Kidney (tissue), 14 donors: ENCODE results near the gene AUTS2. TPM values are rescaled to one million over a fixed set of nuclear protein-coding genes. Genes with fewer than 3 reads are reported as not detected.

Experiments used
- DNase-seq, 5 donors: peaks; one replicate each; pipeline ENCODE4 v3.0.0-alpha.2; 2013 to 2020
- FAIRE-seq: peaks from 2 replicates; lab custom pipeline; 2012; peaks lifted over from hg19 to GRCh38; lab: Jason Lieb, UNC
- H3K27ac ChIP-seq, 2 donors: one replicate each; pipeline ENCODE4 v1.7.0; 2013; ENCODE audit warnings: low read depth in 2 of 2, low read length in 2 of 2, inconsistent platforms in 1 of 2
- H3K27me3 ChIP-seq: one replicate; pipeline ENCODE4 v1.7.1; 2013; ENCODE audit warnings: low read length, inconsistent platforms; ENCODE audit not compliant: control insufficient read depth, insufficient read depth
- H3K36me3 ChIP-seq, 3 donors: one replicate each; pipeline versions ENCODE4 v1.7.0 to v1.7.1; 2013; ENCODE audit warnings: low read length in 3 of 3, control low read depth in 1 of 3, inconsistent platforms in 1 of 3; ENCODE audit not compliant: insufficient read depth in 3 of 3, control insufficient read depth in 2 of 3
- H3K4me1 ChIP-seq, 3 donors: one replicate each; pipeline versions ENCODE4 v1.7.0 to v1.7.1; 2013; ENCODE audit warnings: low read length in 3 of 3, inconsistent platforms in 1 of 3, low read depth in 1 of 3; ENCODE audit not compliant: control insufficient read depth in 2 of 3, insufficient read depth in 2 of 3
- H3K4me3 ChIP-seq, 3 donors: one replicate each; pipeline versions ENCODE4 v1.7.0 to v1.8.1; 2013; ENCODE audit warnings: low read length in 3 of 3, control low read depth in 1 of 3, inconsistent platforms in 1 of 3
- H3K9ac ChIP-seq, 3 donors: one replicate each; pipeline versions ENCODE4 v1.7.0 to v1.7.1; 2013; ENCODE audit warnings: low read length in 3 of 3, control low read depth in 1 of 3, inconsistent platforms in 1 of 3
- H3K9me3 ChIP-seq, 3 donors: one replicate each; pipeline versions ENCODE4 v1.7.0 to v1.7.1; 2013; ENCODE audit warnings: low read length in 3 of 3, control low read depth in 1 of 3, inconsistent platforms in 1 of 3; ENCODE audit not compliant: control insufficient read depth in 2 of 3, insufficient read depth in 1 of 3
- intact Hi-C: fragments of 100-400 bp; cut with DNase I; formaldehyde crosslinking; loops from one replicate; pipeline ENCODE4 v1.11.1; 2022
- polyA plus RNA-seq: library from polyadenylated mRNA; stranded (reverse); fragments of 350-450 nt; fragmentation: Illumina TruSeq; extraction: RNeasy Lipid Tissue Mini Kit (QIAGEN cat#74804); gene quantifications from one replicate; pipeline ENCODE4 v1.2.3, GENCODE V29; 2014; ENCODE audit warnings: low read depth, low replicate concordance; ENCODE audit not compliant: insufficient read depth
- total RNA-seq: library from RNA; stranded (reverse); fragmentation: NEBNext Ultra II Directional; extraction: Animal tissue kit (Norgen Biotek cat#: 25700); gene quantifications from one replicate; pipeline ENCODE4 v1.2.1, GENCODE V29; 2021
- TF ChIP-seq, protein P1 (sequence below): IDR thresholded peaks from 3 replicates; pipeline ENCODE4 v1.5.1; 2012; ENCODE audit warnings: mild to moderate bottlenecking, moderate library complexity, borderline replicate concordance; ENCODE audit not compliant: insufficient read depth; ENCODE audit errors: extremely low read depth
- donor health status: control.
- donor health status: control.
- donor health status: control.
- donor health status: control.
- donor health status: control.
- donor health status: DM: yes; HTN: yes; CAD: no.
- donor health status: Normal renal cell carcinoma (clear cell type).

The AUTS2 gene
- total and polyA plus RNA-seq, 2 donors from 2014 or later = 5.2 to 33.8 TPM

DNA sequence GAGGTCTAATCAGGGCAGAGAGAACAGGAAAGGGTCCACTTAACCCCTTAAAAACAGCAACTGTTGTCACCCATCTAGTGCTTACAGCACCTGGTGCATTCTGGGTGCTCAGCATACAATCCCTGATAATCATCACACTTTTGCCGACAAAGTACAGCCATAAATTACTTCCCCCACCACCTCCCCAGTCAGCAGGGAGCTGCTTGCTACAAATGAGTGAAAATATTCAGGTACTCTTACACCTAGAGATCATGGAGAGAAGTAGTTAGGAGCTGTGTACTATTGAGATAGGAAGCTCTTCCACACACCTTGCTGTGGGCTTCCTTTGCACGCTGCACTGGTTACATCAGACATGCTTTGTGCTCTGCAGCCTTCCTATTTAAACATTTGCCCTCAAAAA, 810.2 kb downstream of the AUTS2 start:
- intact Hi-C loops = no loop called here
- FAIRE-seq (no peak), DNase-seq (no peak)
- Histone ChIP-seq H3K27me3 (no peaks in the 10 kb centered on the region), H3K4me3 (no peak overlapping the region), H3K36me3 (no peaks in the 10 kb centered on the region), H3K9ac (no peak overlapping the region), H3K9me3 (no peaks in the 10 kb centered on the region), H3K27ac (no peak overlapping the region), H3K4me1 (no peaks in the 10 kb centered on the region)
- TF ChIP-seq, protein P1, sequence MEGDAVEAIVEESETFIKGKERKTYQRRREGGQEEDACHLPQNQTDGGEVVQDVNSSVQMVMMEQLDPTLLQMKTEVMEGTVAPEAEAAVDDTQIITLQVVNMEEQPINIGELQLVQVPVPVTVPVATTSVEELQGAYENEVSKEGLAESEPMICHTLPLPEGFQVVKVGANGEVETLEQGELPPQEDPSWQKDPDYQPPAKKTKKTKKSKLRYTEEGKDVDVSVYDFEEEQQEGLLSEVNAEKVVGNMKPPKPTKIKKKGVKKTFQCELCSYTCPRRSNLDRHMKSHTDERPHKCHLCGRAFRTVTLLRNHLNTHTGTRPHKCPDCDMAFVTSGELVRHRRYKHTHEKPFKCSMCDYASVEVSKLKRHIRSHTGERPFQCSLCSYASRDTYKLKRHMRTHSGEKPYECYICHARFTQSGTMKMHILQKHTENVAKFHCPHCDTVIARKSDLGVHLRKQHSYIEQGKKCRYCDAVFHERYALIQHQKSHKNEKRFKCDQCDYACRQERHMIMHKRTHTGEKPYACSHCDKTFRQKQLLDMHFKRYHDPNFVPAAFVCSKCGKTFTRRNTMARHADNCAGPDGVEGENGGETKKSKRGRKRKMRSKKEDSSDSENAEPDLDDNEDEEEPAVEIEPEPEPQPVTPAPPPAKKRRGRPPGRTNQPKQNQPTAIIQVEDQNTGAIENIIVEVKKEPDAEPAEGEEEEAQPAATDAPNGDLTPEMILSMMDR = no peak

DNA sequence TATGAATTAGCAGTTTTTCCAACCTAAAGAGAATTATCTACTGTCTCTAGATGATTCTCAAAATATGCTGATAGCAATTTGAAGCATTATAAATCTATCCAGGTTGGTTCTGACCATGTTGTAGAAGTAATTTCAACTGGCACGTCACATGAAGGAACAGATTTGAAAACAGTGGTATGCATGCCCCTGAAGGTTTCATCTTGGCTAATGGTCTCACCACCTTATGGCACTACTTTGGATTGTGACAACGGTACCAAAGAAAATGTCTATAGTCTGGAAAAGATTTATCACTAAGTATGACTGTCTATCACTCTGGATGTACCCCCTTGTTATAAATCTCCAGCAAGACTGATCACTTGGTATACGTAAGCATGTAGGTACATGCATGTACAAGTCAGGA, 810.6 kb downstream of the AUTS2 start:
- intact Hi-C loops = no loop called here
- TF ChIP-seq, protein P1 = no peak

DNA sequence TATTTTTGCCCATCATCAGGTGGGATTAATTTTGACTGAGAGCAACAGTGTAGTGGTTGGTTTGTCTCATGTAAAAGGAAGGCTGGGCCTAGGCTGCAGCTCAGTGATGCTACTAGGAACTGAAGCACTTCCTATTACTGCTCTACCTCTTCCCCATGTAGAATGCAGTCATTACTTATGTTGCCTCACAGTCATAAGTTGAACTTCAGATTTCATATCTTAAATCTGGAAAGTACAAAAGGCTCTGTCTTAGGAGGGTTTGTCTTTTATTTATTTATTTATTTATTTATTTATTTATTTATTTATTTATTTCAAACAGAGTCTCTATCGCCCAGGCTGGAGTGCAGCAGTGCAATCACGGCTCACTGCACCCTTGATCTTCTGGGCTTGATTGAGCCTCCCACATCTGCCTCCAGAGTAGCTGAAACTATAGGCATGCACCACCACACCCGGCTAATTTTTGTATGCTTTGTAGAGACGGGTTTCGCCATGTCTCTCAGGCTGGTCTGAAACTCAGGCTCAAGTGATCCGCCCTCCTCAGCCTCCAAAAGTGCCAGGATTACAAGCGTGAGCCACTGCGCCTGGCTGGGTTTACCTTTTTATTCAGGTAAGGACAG, 812.0 kb downstream of the AUTS2 start:
- no peak overlapping the region for H3K27ac ChIP-seq
- no peak overlapping the region for H3K4me3 ChIP-seq
- TF ChIP-seq, protein P1 = no peak
- no peaks in the 10 kb centered on the region for H3K4me1 ChIP-seq
- DNase-seq (peak in 1 of 5 donors; percentile 17), FAIRE-seq (no peak)
- no peak overlapping the region for H3K9ac ChIP-seq
- no peaks in the 10 kb centered on the region for H3K36me3 ChIP-seq
- H3K9me3 ChIP-seq = no peaks in the 10 kb centered on the region
- intact Hi-C loops = no loop called here
- H3K27me3 ChIP-seq = no peaks in the 10 kb centered on the region

More for the DNA sequence above, 810.6 kb downstream of the AUTS2 start:
- no peak for FAIRE-seq
- DNase-seq = no peak
- H3K36me3 ChIP-seq = no peaks in the 10 kb centered on the region
- no peaks in the 10 kb centered on the region for H3K4me1 ChIP-seq
- H3K27me3 ChIP-seq = no peaks in the 10 kb centered on the region
- no peak overlapping the region for H3K27ac ChIP-seq
- no peak overlapping the region for H3K4me3 ChIP-seq
- no peaks in the 10 kb centered on the region for H3K9me3 ChIP-seq
- H3K9ac ChIP-seq = no peak overlapping the region

DNA sequence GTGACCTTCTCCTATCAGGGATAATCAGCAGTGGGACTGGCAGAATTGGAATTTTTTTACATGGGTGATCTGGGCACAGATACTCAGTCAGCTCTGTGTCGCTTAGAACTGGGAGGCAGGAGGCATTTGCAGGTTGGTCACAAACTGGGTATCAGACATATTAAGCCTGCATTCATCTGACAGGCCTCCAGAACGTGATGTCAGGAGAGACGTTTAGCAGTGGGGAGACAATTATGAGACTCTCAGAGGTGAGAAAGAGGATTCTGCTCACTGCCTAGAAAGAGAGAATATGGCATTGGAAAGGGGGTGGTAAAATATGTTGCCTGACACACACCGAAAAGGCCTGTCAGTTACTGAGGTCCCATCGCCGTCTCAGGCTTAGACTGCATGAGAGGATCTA, 816.1 kb downstream of the AUTS2 start:
- Histone ChIP-seq H3K27ac (no peak overlapping the region), H3K4me3 (no peak overlapping the region), H3K9me3 (no peaks in the 10 kb centered on the region), H3K27me3 (no peaks in the 10 kb centered on the region), H3K36me3 (no peaks in the 10 kb centered on the region), H3K4me1 (no peaks in the 10 kb centered on the region), H3K9ac (no peak overlapping the region)
- DNase-seq (no peak), FAIRE-seq (no peak)
- intact Hi-C loops = no loop called here
- TF ChIP-seq, protein P1 = no peak
